Measurements from ENCODE around the gene TMC8. TPM values are rescaled to one million over a fixed set of nuclear protein-coding genes. Genes with fewer than 3 reads are reported as not detected.

Gene TMC8
- total and polyA plus RNA-seq, 2 donors (not counting 1 experiment from before 2014, with no cell fraction given), result 0.02 TPM; not detected in 1

DNA sequence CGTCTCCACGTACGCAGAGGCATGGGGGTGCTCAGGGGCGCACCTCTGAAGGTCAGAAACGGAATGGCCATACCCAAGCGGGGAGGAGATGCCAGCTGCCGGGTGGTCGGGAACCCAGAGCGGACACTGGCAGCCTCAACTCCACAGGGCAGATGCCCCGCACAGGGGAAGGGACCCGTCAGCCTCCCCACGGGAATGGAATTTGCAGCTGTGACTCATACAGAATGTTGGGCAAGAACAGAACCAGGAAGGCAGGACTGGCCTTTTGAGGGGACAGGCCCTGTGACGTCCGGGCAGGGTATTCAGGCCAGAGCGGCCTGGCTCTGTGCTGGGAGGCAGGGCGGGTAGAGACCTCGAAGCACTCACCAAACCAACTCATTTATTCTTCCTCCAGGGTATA lies 48.8 kb downstream of the TMC8 start:
- Histone ChIP-seq H3K27ac (ENCODE audit: insufficient read depth, low read length) (peak overlapping the region; percentile 26), H3K4me2 (ENCODE audit: extremely low read depth, insufficient read depth, low read length) (no peak overlapping the region), H3K4me1 (ENCODE audit: control insufficient read depth, extremely low read depth, insufficient read depth, low read length) (no peaks in the 10 kb centered on the region), H3K4me3 (replicated peaks in 1 of 4; ENCODE audit: control extremely low read depth in 1 of 4, insufficient read depth in 1 of 4, low read depth in 3 of 4, low read length in 4 of 4) (no peak overlapping the region), H3K9me3 (ENCODE audit: control insufficient read depth, insufficient read depth, low read depth, low read length) (no peaks in the 10 kb centered on the region), H3K27me3 (ENCODE audit: control insufficient read depth, insufficient read depth, low read length) (no peaks in the 10 kb centered on the region), H2AFZ (ENCODE audit: low read length) (no peak overlapping the region), H3K9ac (ENCODE audit: insufficient read depth, low read length) (no peak overlapping the region), H3K79me2 (ENCODE audit: control insufficient read depth, insufficient read depth, low read length) (no peaks in the 10 kb centered on the region), H3K36me3 (ENCODE audit: control insufficient read depth, insufficient read depth, low read length) (peaks cover 5% of the 10 kb centered on the region), H4K20me1 (ENCODE audit: control insufficient read depth, extremely low read depth, insufficient read depth, low read length) (no peaks in the 10 kb centered on the region)
- TF ChIP-seq CTCF (conservative IDR thresholded peaks at IDR 0.05 in 1 of 2, IDR thresholded peaks at IDR 0.05 in 1 of 2; ENCODE audit: low read depth in 1 of 2, low read length in 2 of 2), result no peak
- no peak for TF ChIP-seq EZH2 (IDR thresholded peaks at IDR 0.05; ENCODE audit: low read length, missing control alignments)
- DNase-seq (ENCODE audit: low read depth in 2 of 2), result peak; percentile 68 to 79

GRCh38 chr17:78180083-78180482 lies 49.5 kb downstream of the TMC8 start:
- peak overlapping the region; percentile 18 for H3K4me2 ChIP-seq (ENCODE audit: extremely low read depth, insufficient read depth, low read length)
- no peak for TF ChIP-seq CTCF (conservative IDR thresholded peaks at IDR 0.05 in 1 of 2, IDR thresholded peaks at IDR 0.05 in 1 of 2; ENCODE audit: low read depth in 1 of 2, low read length in 2 of 2)
- TF ChIP-seq EZH2 (IDR thresholded peaks at IDR 0.05; ENCODE audit: low read length, missing control alignments), result no peak
- H3K9me3 ChIP-seq (ENCODE audit: control insufficient read depth, insufficient read depth, low read depth, low read length), result no peaks in the 10 kb centered on the region
- no peaks in the 10 kb centered on the region for H3K4me1 ChIP-seq (ENCODE audit: control insufficient read depth, extremely low read depth, insufficient read depth, low read length)
- peak in 1 of 2 donors; percentile 51 for DNase-seq (ENCODE audit: low read depth in 2 of 2)
- H4K20me1 ChIP-seq (ENCODE audit: control insufficient read depth, extremely low read depth, insufficient read depth, low read length), result no peaks in the 10 kb centered on the region
- peak overlapping the region in 1 of 4 experiments; percentile 38 for H3K4me3 ChIP-seq (replicated peaks in 1 of 4; ENCODE audit: control extremely low read depth in 1 of 4, insufficient read depth in 1 of 4, low read depth in 3 of 4, low read length in 4 of 4)
- peaks cover 2% of the 10 kb centered on the region for H3K79me2 ChIP-seq (ENCODE audit: control insufficient read depth, insufficient read depth, low read length)
- no peaks in the 10 kb centered on the region for H3K27me3 ChIP-seq (ENCODE audit: control insufficient read depth, insufficient read depth, low read length)
- peak overlapping the region; percentile 55 for H2AFZ ChIP-seq (ENCODE audit: low read length)
- peak overlapping the region; percentile 26 for H3K27ac ChIP-seq (ENCODE audit: insufficient read depth, low read length)
- H3K9ac ChIP-seq (ENCODE audit: insufficient read depth, low read length), result no peak overlapping the region
- H3K36me3 ChIP-seq (ENCODE audit: control insufficient read depth, insufficient read depth, low read length), result peaks cover 6% of the 10 kb centered on the region

GRCh38 chr17:78180508-78180907 lies 49.9 kb downstream of the TMC8 start:
- no peak overlapping the region for H3K9ac ChIP-seq (ENCODE audit: insufficient read depth, low read length)
- peak overlapping the region; percentile 18 for H3K4me2 ChIP-seq (ENCODE audit: extremely low read depth, insufficient read depth, low read length)
- H3K9me3 ChIP-seq (ENCODE audit: control insufficient read depth, insufficient read depth, low read depth, low read length), result no peaks in the 10 kb centered on the region
- no peak for DNase-seq (ENCODE audit: low read depth in 2 of 2)
- H3K27ac ChIP-seq (ENCODE audit: insufficient read depth, low read length), result no peak overlapping the region
- no peaks in the 10 kb centered on the region for H4K20me1 ChIP-seq (ENCODE audit: control insufficient read depth, extremely low read depth, insufficient read depth, low read length)
- TF ChIP-seq CTCF (conservative IDR thresholded peaks at IDR 0.05 in 1 of 2, IDR thresholded peaks at IDR 0.05 in 1 of 2; ENCODE audit: low read depth in 1 of 2, low read length in 2 of 2) (no peak), EZH2 (IDR thresholded peaks at IDR 0.05; ENCODE audit: low read length, missing control alignments) (no peak)
- peak overlapping the region; percentile 10 for H2AFZ ChIP-seq (ENCODE audit: low read length)
- no peaks in the 10 kb centered on the region for H3K27me3 ChIP-seq (ENCODE audit: control insufficient read depth, insufficient read depth, low read length)
- peaks cover 6% of the 10 kb centered on the region for H3K36me3 ChIP-seq (ENCODE audit: control insufficient read depth, insufficient read depth, low read length)
- H3K79me2 ChIP-seq (ENCODE audit: control insufficient read depth, insufficient read depth, low read length), result peaks cover 2% of the 10 kb centered on the region
- no peaks in the 10 kb centered on the region for H3K4me1 ChIP-seq (ENCODE audit: control insufficient read depth, extremely low read depth, insufficient read depth, low read length)
- peak overlapping the region in 1 of 4 experiments; percentile 38 for H3K4me3 ChIP-seq (replicated peaks in 1 of 4; ENCODE audit: control extremely low read depth in 1 of 4, insufficient read depth in 1 of 4, low read depth in 3 of 4, low read length in 4 of 4)

All from fibroblast of lung (primary cell).